Activated T-cell treated with anti-CD3 and anti-CD28 coated beads, Interleukin-2, amount 50 U/mL, for 4 hours (primary cell): ENCODE data around the gene SEC11C. TPM values are rescaled to one million over a fixed set of nuclear protein-coding genes. Genes with fewer than 3 reads are reported as not detected.

Source experiments
- total RNA-seq, 3 donors: library from RNA; stranded (reverse); gene quantifications; one replicate each; pipeline ENCODE4 v1.2.1, GENCODE V29; 2021

The SEC11C gene
- total RNA-seq, 3 donors from 2014 or later: 126 to 152 (median 134) TPM

Other genes with a start within 250 kb of the SEC11C start
- gene GRP, start 80.3 kb downstream of the SEC11C start, total RNA-seq: not detected
- gene RAX, start 133.6 kb downstream of the SEC11C start, total RNA-seq: not detected
- not detected for gene CPLX4, start 178.8 kb downstream of the SEC11C start, total RNA-seq
- 100 to 1,000 TPM; 106 to 130 (median 116) TPM for gene LMAN1, start 219.4 kb downstream of the SEC11C start, total RNA-seq